Loucy (cell line): ENCODE results near the gene OGA.

ENCODE experiments used
- H2AFZ ChIP-seq: fragments of 200-600 bp; sonication (generic); 2 replicates; pipeline ENCODE4 v1.6.0; 2016; ENCODE audit warnings: antibody characterized with exemption, mild to moderate bottlenecking, low read length, moderate library complexity
- H3F3A ChIP-seq: fragments of 200-600 bp; 2 replicates; pipeline ENCODE4 v1.6.0; 2016; ENCODE audit warnings: antibody characterized with exemption, low read depth, mild to moderate bottlenecking
- H3K27me3 ChIP-seq: fragments of 200-600 bp; sonication (generic); 2 replicates; pipeline ENCODE4 v1.6.1; 2014; ENCODE audit warnings: low read length, mild to moderate bottlenecking; ENCODE audit not compliant: insufficient read depth, poor library complexity, severe bottlenecking
- H3K36me3 ChIP-seq: fragments of 200-600 bp; sonication (generic); 2 replicates; pipeline ENCODE4 v1.6.1; 2016; ENCODE audit warnings: low read length; ENCODE audit not compliant: insufficient read depth
- H3K4me1 ChIP-seq: fragments of 200-600 bp; sonication (generic); 2 replicates; pipeline ENCODE4 v1.5.1; 2014; ENCODE audit warnings: low read length, mild to moderate bottlenecking; ENCODE audit not compliant: insufficient read depth, poor library complexity, severe bottlenecking
- H3K4me2 ChIP-seq: fragments of 200-600 bp; sonication (generic); 2 replicates; pipeline ENCODE4 v1.6.0; 2014; ENCODE audit warnings: antibody characterized with exemption, low read length, low read depth, mild to moderate bottlenecking; ENCODE audit not compliant: poor library complexity, severe bottlenecking
- H3K4me3 ChIP-seq: fragments of 200-600 bp; sonication (generic); 2 replicates; pipeline ENCODE4 v1.5.1; 2014; ENCODE audit warnings: low read length, mild to moderate bottlenecking, mixed read lengths; ENCODE audit not compliant: poor library complexity, severe bottlenecking
- H3K79me2 ChIP-seq: fragments of 200-600 bp; sonication (generic); 2 replicates; pipeline ENCODE4 v1.6.1; 2014; ENCODE audit warnings: low read length; ENCODE audit not compliant: insufficient read depth
- H3K9ac ChIP-seq: fragments of 200-600 bp; sonication (generic); 2 replicates; pipeline ENCODE4 v1.6.0; 2014; ENCODE audit warnings: mild to moderate bottlenecking, low read depth, low read length, moderate library complexity; ENCODE audit not compliant: poor library complexity, severe bottlenecking
- H3K9me2 ChIP-seq: fragments of 200-600 bp; sonication (generic); replicated peaks from 2 replicates; pipeline ENCODE4 v1.6.1; 2016; ENCODE audit warnings: low read depth, low read length, mixed read lengths
- H3K9me3 ChIP-seq: fragments of 200-600 bp; sonication (generic); 2 replicates; pipeline ENCODE4 v1.6.1; 2014; ENCODE audit warnings: mild to moderate bottlenecking, antibody characterized with exemption, low read length, low read depth; ENCODE audit not compliant: insufficient read depth
- H4K20me1 ChIP-seq: fragments of 200-600 bp; sonication (generic); 2 replicates; pipeline ENCODE4 v1.6.0; 2014; ENCODE audit warnings: antibody characterized with exemption, low read length, mild to moderate bottlenecking; ENCODE audit not compliant: insufficient read depth, poor library complexity, severe bottlenecking
- EZH2phosphoT487 ChIP-seq: fragments of 200-600 bp; IDR thresholded peaks from 2 replicates; pipeline ENCODE4 v1.6.1; 2018; ENCODE audit warnings: antibody characterized with exemption, mild to moderate bottlenecking, moderate library complexity, borderline replicate concordance
- TF ChIP-seq, protein P1 (sequence below): fragments of 200-600 bp; sonication (generic); conservative IDR thresholded peaks from 2 replicates; pipeline ENCODE4 v1.5.1; 2014; ENCODE audit warnings: mild to moderate bottlenecking, antibody characterized with exemption, low read length

The OGA gene

DNA sequence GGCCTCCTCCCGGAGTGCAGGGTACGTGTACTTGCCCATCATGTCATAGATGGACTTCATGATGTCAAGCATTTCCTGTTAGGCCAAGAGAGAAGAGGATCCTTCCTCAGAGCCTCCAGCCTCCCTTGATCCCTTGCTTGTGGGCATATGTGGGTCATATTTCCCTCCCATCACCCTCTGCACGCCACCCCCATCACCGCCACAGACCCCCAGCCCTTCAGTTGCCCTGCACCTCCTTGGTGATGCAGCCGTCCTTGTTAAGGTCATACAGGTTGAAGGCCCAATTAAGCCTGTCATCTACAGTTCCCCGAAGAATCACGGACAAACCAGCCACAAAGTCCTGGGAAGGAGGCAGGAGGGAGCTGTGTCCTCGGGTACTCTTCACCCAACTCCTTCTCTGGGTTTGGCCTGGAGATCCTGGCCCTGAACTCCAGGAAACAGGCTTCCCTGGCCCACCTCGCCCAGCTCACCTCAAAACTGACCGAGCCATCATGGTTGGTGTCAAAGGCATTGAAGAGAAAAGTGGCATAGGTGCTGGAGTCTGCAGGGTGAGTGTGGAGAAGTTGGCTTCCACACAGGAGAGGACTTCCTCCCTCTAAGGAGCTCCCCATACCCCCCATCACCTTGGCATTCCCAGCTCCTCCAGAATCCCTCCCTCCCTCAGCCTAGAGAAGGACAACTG, 9.8 kb upstream of the OGA start:
- H3K4me2 ChIP-seq = no peak overlapping the region
- TF ChIP-seq, protein P1, sequence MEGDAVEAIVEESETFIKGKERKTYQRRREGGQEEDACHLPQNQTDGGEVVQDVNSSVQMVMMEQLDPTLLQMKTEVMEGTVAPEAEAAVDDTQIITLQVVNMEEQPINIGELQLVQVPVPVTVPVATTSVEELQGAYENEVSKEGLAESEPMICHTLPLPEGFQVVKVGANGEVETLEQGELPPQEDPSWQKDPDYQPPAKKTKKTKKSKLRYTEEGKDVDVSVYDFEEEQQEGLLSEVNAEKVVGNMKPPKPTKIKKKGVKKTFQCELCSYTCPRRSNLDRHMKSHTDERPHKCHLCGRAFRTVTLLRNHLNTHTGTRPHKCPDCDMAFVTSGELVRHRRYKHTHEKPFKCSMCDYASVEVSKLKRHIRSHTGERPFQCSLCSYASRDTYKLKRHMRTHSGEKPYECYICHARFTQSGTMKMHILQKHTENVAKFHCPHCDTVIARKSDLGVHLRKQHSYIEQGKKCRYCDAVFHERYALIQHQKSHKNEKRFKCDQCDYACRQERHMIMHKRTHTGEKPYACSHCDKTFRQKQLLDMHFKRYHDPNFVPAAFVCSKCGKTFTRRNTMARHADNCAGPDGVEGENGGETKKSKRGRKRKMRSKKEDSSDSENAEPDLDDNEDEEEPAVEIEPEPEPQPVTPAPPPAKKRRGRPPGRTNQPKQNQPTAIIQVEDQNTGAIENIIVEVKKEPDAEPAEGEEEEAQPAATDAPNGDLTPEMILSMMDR = no peak
- TF ChIP-seq EZH2phosphoT487 = no peak
- H4K20me1 ChIP-seq = peaks cover 3% of the 10 kb centered on the region
- no peak overlapping the region for H3K4me3 ChIP-seq
- H3F3A ChIP-seq = peaks cover 7% of the 10 kb centered on the region
- no peaks in the 10 kb centered on the region for H3K9me2 ChIP-seq
- H3K36me3 ChIP-seq = no peaks in the 10 kb centered on the region
- no peak overlapping the region for H3K9ac ChIP-seq
- no peaks in the 10 kb centered on the region for H3K79me2 ChIP-seq
- H3K27me3 ChIP-seq = no peaks in the 10 kb centered on the region
- peaks cover 17% of the 10 kb centered on the region for H3K4me1 ChIP-seq
- H3K9me3 ChIP-seq = no peaks in the 10 kb centered on the region
- H2AFZ ChIP-seq = no peak overlapping the region

GRCh38 chr10:101826852-101827434, 8.7 kb upstream of the OGA start:
- no peak for TF ChIP-seq EZH2phosphoT487
- TF ChIP-seq, protein P1 = no peak
- H3K4me2 ChIP-seq = no peak overlapping the region
- no peaks in the 10 kb centered on the region for H3K36me3 ChIP-seq
- H3K27me3 ChIP-seq = no peaks in the 10 kb centered on the region
- H3K4me1 ChIP-seq = peaks cover 17% of the 10 kb centered on the region
- no peak overlapping the region for H3K9ac ChIP-seq
- peaks cover 3% of the 10 kb centered on the region for H4K20me1 ChIP-seq
- peaks cover 7% of the 10 kb centered on the region for H3F3A ChIP-seq
- no peak overlapping the region for H2AFZ ChIP-seq
- no peaks in the 10 kb centered on the region for H3K9me2 ChIP-seq
- no peaks in the 10 kb centered on the region for H3K79me2 ChIP-seq
- no peaks in the 10 kb centered on the region for H3K9me3 ChIP-seq
- H3K4me3 ChIP-seq = no peak overlapping the region

- H3K79me2 ChIP-seq = peaks cover 6% of the 10 kb centered on the region
- no peaks in the 10 kb centered on the region for H3K9me2 ChIP-seq
- no peaks in the 10 kb centered on the region for H3K9me3 ChIP-seq
- H4K20me1 ChIP-seq = no peaks in the 10 kb centered on the region
- peaks cover under 1% of the 10 kb centered on the region; the same call in 1 of the 2 replicates for H3F3A ChIP-seq
- no peak overlapping the region for H3K9ac ChIP-seq
- peaks cover 13% of the 10 kb centered on the region for H3K4me1 ChIP-seq
- no peak overlapping the region for H2AFZ ChIP-seq
- H3K27me3 ChIP-seq = no peaks in the 10 kb centered on the region
- no peak overlapping the region for H3K4me2 ChIP-seq
- H3K36me3 ChIP-seq = no peaks in the 10 kb centered on the region
- no peak for TF ChIP-seq EZH2phosphoT487
- no peak overlapping the region for H3K4me3 ChIP-seq
These were observed 6.5 kb upstream of the OGA start for GRCh38 chr10:101824736-101825135.
